Colonic mucosa (tissue), 4 donors: Measurements from ENCODE around the gene PDE1A. TPM values are rescaled to one million over a fixed set of nuclear protein-coding genes. Genes with fewer than 3 reads are reported as not detected.

Experiments
- DNase-seq: peaks from one replicate; pipeline ENCODE4 v3.0.0-alpha.2; 2020
- H3K27ac ChIP-seq: fragments of 200-600 bp; one replicate; pipeline ENCODE4 v1.8.0; 2021
- H3K27me3 ChIP-seq: fragments of 200-600 bp; one replicate; pipeline ENCODE4 v1.8.0; 2021
- H3K36me3 ChIP-seq: fragments of 200-600 bp; one replicate; pipeline ENCODE4 v1.8.0; 2021
- H3K4me1 ChIP-seq: fragments of 200-600 bp; one replicate; pipeline ENCODE4 v1.8.0; 2021; ENCODE audit warnings: mild to moderate bottlenecking
- H3K4me3 ChIP-seq: fragments of 200-600 bp; one replicate; pipeline ENCODE4 v1.8.0; 2021
- H3K9ac ChIP-seq, 2 donors: one replicate each; pipeline ENCODE4 v1.7.0; 2013; ENCODE audit warnings: control low read depth in 2 of 2, low read depth in 2 of 2, low read length in 2 of 2
- H3K9me3 ChIP-seq: fragments of 200-600 bp; one replicate; pipeline ENCODE4 v1.8.0; 2021
- intact Hi-C: fragments of 100-400 bp; cut with DNase I; formaldehyde crosslinking; loops from one replicate; pipeline ENCODE4 v1.14.1; 2022
- total RNA-seq, 2 donors: library from RNA; stranded (reverse); fragmentation: NEBNext Ultra II Directional in 1 of 2; extraction: Animal tissue kit (Norgen Biotek cat#: 25700) in 1 of 2; gene quantifications; one replicate each; pipeline ENCODE4 v1.2.1, GENCODE V29; 2021
- TF ChIP-seq, protein P1 (sequence below): fragments of 200-600 bp; IDR thresholded peaks from one replicate; pipeline ENCODE4 v1.8.0; 2022; ENCODE audit warnings: antibody characterized with exemption, mild to moderate bottlenecking
- donor health status: healthy.
- donor health status: DM: no; HTN: no; CAD: no.
- donor health status: DM: no; HTN: no; CAD: no.

The PDE1A gene
- total RNA-seq, 2 donors from 2014 or later = 1.7 to 3.9 TPM

DNA sequence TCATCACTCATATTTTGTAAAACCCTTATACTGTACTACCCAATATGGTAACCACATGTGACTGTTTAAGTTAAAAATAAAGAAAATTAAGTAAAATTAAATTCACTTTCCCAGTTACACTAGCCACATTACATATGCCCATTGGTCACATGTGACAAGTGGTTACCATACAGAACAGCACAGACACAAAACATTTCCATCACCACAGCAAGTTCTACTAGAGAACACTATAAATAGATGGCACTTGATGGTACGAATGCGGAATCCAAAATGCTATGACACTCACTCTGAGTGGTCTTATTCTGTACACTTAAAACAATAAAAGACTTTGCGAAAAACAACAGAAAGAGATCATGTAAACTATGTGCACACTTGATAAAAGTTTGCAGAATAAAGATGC lies 202.2 kb downstream of the PDE1A start:
- H3K4me3 ChIP-seq = no peak overlapping the region
- no peak overlapping the region for H3K9ac ChIP-seq
- H3K4me1 ChIP-seq = no peaks in the 10 kb centered on the region
- H3K27me3 ChIP-seq = no peaks in the 10 kb centered on the region
- intact Hi-C loops = no loop called here
- TF ChIP-seq, protein P1, sequence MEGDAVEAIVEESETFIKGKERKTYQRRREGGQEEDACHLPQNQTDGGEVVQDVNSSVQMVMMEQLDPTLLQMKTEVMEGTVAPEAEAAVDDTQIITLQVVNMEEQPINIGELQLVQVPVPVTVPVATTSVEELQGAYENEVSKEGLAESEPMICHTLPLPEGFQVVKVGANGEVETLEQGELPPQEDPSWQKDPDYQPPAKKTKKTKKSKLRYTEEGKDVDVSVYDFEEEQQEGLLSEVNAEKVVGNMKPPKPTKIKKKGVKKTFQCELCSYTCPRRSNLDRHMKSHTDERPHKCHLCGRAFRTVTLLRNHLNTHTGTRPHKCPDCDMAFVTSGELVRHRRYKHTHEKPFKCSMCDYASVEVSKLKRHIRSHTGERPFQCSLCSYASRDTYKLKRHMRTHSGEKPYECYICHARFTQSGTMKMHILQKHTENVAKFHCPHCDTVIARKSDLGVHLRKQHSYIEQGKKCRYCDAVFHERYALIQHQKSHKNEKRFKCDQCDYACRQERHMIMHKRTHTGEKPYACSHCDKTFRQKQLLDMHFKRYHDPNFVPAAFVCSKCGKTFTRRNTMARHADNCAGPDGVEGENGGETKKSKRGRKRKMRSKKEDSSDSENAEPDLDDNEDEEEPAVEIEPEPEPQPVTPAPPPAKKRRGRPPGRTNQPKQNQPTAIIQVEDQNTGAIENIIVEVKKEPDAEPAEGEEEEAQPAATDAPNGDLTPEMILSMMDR = no peak
- H3K9me3 ChIP-seq = no peaks in the 10 kb centered on the region
- DNase-seq = no peak
- H3K27ac ChIP-seq = no peak overlapping the region
- no peaks in the 10 kb centered on the region for H3K36me3 ChIP-seq

DNA sequence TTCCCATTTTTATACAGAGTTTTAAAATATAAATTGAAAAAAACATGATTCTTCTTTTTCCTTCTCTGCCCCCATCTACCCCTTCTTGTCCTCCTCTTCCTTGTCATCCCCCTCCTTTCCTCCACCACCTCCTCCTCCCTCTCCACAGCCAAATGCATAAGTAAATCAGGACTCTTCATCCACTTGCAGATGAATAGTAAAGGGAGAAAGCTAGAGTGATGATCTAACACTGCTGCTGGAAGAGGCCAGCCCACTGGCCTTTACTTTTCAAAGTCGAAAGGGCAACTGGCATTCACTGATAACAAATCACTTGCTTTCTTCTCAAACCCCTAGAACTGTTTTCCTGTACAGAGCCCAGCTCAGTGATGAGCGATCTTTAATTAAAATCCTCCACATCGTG lies 205.8 kb downstream of the PDE1A start:
- no peaks in the 10 kb centered on the region for H3K36me3 ChIP-seq
- H3K4me1 ChIP-seq = no peaks in the 10 kb centered on the region
- no peak for DNase-seq
- intact Hi-C loops = no loop called here
- H3K9ac ChIP-seq = no peak overlapping the region
- H3K9me3 ChIP-seq = no peaks in the 10 kb centered on the region
- no peak overlapping the region for H3K4me3 ChIP-seq
- H3K27me3 ChIP-seq = no peaks in the 10 kb centered on the region
- H3K27ac ChIP-seq = no peak overlapping the region
- TF ChIP-seq, protein P1 = no peak

DNA sequence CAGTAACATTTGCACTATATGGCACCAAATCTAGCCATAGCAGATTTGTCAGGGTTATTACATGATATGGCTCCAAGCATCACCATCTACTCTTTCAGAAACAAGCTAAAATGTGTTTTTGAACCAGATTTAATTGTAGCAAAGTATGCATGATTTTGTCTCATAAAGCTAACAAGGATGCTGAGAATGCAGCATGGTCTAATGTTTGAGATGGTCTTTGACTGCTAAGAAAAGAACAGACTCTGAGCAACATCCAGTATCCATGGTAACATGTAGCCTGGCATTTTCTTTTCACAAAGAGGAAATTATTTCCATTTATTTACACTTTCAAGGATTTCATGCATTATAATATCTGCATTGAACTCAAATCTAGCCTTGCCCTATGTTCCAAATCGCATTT lies 206.5 kb downstream of the PDE1A start:
- no peak overlapping the region for H3K4me3 ChIP-seq
- H3K27ac ChIP-seq = no peak overlapping the region
- H3K9ac ChIP-seq = no peak overlapping the region
- no peaks in the 10 kb centered on the region for H3K36me3 ChIP-seq
- H3K9me3 ChIP-seq = no peaks in the 10 kb centered on the region
- no peaks in the 10 kb centered on the region for H3K27me3 ChIP-seq
- no peak for DNase-seq
- intact Hi-C loops = no loop called here
- TF ChIP-seq, protein P1 = no peak
- no peaks in the 10 kb centered on the region for H3K4me1 ChIP-seq

DNA sequence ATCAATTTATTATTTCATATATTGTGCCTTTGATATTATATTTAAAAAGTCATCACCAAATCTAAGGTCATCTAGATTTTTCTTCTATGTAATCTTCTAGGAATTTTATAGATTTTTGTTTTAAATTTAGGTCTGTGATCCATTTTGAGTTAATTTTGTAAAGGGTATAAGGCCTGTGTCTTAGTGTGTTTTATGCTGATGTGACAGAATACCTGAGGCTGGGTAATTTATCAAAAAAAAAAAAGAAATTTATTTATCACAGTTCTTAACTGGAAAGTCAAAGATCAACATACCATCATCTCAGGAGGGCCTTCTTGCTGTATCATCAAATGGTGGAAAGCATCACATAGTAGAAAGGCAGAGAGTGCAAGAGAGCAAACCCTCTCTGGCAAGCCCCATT lies 216.2 kb downstream of the PDE1A start:
- TF ChIP-seq, protein P1 = no peak
- Histone ChIP-seq H3K36me3 (no peaks in the 10 kb centered on the region), H3K9ac (no peak overlapping the region), H3K27ac (no peak overlapping the region), H3K9me3 (no peaks in the 10 kb centered on the region), H3K4me1 (no peaks in the 10 kb centered on the region), H3K4me3 (no peak overlapping the region), H3K27me3 (no peaks in the 10 kb centered on the region)
- DNase-seq = no peak
- intact Hi-C loops = no loop called here

DNA sequence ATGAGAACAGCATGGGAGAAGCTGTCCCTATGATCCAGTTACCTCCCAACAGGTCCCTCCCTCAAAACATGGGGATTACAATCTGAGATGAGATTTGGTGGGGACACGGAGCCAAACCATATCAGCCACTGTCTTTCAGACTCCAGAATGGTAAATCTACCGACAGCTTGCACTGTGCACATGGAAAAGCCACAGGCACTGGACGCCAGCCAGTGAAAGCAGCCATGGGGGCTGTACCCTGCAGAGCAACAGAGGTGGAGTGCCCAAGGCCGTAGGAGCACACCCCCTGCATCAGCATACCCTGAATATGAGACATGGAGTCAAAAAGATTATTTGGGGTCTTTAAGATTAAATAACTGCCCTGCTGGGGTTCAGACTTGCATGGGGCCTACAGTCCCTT lies 218.4 kb downstream of the PDE1A start:
- no peaks in the 10 kb centered on the region for H3K9me3 ChIP-seq
- H3K27me3 ChIP-seq = no peaks in the 10 kb centered on the region
- DNase-seq = no peak
- intact Hi-C loops = no loop called here
- TF ChIP-seq, protein P1 = no peak
- H3K4me3 ChIP-seq = no peak overlapping the region
- H3K9ac ChIP-seq = no peak overlapping the region
- no peaks in the 10 kb centered on the region for H3K36me3 ChIP-seq
- H3K4me1 ChIP-seq = no peaks in the 10 kb centered on the region
- no peak overlapping the region for H3K27ac ChIP-seq
